GM11168 (cell line): ENCODE measurements around the gene STAC.
"Not testable (repeated sequence)": the region's sequence is repeated elsewhere in the genome, so short reads cannot be mapped to it uniquely, and the experiment has no call there.

Source experiments
- in situ Hi-C: fragments of 300-500 bp; cut with MboI; formaldehyde crosslinking; loops from one replicate; pipeline ENCODE4 v1.12.0; 2022; ENCODE audit warnings: low sequenced_read_pairs; ENCODE audit not compliant: unreplicated experiment

Gene STAC

DNA sequence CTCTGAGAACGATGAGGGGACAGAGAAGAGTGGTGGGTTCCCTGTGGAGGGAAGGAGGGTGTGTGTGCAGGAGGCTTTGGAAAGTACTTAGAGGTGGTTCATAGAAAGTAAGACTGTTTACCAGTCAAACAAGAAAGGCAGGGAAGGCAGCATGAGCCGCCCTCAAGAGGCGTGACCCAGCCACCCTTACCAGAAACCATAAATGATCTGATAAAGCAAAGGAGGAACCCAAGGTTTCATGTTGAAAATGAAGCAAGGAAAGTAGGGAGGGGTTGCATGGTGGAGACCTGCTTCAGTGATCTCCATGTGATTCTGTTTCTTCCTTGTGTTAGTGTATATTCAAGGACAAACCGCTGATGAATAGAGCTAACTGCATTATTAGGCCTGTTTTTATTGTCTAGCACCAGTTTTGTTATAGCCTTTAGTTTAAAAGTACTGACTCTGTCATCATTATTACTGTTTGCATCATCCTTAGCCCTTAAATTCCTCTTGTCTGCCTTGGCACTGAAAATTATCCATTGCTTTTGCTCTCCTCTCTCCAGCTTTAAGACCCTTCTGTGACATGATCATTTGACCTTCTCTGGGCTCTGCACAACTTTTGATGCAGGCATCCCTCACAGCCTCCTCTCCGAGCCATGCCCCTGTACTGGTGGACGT is 96.1 kb downstream of the STAC start:
- in situ Hi-C loops, result no loop called here

DNA sequence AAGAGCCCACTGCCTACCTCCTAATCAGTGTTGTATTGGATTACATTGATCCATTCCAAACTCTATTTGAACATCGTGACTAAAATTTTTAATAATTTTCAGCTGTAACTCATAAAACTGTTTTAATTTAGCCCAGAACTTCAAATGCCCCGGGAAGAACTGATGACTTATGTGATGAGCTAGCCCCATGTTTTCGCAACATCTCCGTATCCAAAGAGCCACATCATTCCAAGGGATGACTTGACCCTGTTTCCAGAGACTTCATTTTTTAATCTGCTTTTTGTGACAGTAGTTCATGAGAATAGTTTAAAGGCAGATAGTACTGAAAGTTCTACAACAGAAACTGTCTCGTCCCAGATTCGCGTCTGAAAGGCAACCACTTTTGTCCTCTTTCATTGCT is 97.4 kb downstream of the STAC start:
- in situ Hi-C loops, result no loop called here

DNA sequence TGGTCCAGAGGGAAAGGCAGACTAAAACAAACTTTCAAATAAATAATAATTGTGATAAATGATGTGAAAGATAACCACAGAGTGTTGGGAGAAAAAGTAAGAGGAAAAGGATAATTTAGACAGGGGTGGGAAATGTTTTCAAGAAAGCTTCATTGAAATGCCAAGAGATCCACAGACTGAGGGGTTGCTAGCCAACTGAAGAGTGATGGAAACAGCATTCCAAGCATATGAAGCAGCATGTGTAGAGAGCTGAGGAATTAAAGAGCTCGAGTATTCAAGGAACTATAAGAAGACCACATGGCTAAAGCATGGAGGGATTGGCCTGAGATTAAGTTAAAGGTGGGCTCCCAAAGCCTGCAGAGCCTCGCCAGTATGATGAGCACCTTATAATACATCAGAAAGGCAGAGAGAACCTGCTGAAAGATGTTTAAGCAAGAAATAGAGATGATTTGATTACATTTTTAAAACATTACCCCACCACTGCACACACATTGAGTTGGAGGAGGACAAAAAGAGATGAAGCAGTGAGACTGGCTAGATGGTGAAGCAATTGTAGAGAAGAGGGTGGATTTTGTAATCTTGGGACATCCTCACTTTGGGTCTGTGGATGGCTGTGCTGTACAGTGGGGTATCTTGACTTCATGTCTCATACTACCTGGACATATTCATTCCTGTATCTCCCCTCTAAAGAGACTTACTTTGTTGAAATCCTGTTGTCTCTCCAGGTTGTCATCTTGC is 100.8 kb downstream of the STAC start:
- in situ Hi-C loops, result no loop called here

DNA sequence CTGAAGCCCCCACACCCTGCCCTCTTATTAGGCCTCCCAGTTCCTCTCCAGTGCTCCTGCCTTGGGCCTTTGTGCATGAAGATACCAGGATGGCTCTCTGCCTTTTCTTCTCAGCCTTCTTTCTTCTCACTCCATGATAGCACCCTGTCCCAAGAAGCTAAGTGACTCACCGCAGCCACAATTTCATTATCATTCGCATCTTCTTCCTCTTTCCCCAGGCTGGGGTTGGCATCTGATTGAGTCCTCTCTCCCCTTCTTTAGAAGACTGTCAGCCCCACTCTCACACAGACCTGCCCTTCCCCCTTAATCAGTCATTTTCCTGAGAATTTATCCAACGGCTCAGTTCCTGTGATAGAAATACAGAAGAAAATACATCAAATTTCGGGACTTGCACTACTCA is 102.0 kb downstream of the STAC start:
- in situ Hi-C loops, result no loop called here

GRCh38 chr3:36482880-36483279 is 102.6 kb downstream of the STAC start:
- in situ Hi-C loops, result no loop called here

DNA sequence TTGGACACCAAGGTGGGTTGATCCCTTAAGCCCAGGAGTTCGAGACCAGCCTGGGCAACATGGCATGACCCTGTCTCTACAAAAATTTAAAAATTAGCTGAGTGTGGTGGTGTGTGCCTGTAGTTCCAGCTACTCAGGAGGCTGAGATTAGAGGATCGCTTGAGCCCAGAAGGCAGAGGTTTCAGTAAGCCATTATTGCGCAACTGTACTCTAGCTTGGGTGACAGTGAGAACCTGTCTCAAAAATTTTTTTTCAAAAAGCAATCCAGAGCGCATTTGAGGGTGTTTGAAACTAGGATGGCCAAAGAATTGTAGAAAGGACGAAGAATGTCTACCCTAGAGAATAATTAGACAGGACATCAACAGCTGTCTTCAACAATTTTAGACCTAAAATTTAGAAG is 103.4 kb downstream of the STAC start:
- in situ Hi-C loops, result no loop called here

- in situ Hi-C loops, result no loop called here
Measured at GRCh38 chr3:36484386-36484785, 104.1 kb downstream of the STAC start.

DNA sequence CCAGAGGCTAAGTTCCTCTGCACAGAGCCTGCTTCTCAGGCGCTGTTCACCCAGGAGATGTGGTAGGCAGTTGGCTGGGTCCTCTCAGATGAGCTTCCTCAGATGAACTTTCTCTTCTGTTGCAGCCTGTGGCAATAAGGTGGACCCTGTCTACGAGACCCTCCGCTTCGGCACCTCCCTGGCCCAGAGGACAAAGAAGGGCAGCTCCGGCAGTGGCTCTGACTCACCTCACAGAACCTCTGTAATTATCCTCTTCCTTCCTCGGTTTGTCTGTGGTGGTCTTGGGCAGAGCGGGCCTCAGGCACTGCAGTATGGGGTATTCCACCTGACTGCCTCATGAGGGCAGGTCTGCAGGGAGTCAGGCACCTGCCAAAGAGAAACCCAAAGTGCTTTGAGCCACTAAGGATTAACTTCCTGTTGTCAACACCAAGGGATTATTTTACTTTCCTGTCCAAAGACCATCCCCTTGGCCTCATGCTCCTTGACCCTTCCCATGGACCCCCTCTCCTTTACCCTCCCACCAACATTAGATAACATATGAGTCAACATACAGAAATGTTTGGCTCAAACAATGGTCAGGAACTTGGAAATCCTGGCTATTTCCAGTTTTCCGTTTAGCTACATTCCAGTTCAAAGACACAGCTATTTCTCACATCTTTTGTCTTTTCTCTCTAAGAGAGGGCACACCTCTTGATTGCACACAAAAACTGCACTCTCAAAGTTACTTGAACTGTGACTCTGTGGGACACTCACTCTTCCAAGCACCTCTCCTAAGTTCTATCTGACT is 105.9 kb downstream of the STAC start:
- in situ Hi-C loops, result no loop called here

- in situ Hi-C loops, result no loop called here
Measured at GRCh38 chr3:36487616-36488015, 107.3 kb downstream of the STAC start.

DNA sequence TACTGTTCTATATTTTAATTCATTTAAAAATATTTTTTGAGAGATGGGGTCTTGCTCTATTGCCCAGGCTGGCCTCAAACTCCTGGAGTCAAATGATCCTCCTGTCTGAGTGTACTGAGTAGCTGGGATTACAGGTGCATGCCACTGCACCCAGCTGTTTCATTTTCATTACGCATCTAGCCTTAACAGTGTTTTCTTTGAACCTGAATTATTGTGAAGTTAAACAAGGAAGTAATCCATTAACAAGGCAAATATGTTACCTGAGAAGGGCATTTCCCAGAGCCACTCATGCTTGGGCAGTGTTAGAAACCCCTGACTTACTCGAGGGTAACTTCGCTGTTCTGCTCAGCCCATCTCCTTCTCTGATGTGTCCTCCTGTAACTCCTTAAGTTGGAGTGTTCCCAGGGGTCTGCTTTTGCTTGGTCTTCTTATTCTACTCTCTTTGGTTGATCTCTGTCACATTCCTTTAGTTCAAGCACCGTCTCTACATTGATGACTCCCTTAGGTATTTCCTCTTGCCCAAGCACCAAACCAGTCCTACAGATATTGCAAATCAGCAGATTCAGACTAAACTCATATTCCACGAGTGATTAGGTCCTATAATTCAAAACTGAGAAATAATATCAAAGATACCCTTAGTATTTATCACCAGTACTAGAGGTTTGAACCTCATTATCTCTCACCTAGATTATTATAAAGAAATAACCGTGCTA is 107.9 kb downstream of the STAC start:
- in situ Hi-C loops, result no loop called here

DNA sequence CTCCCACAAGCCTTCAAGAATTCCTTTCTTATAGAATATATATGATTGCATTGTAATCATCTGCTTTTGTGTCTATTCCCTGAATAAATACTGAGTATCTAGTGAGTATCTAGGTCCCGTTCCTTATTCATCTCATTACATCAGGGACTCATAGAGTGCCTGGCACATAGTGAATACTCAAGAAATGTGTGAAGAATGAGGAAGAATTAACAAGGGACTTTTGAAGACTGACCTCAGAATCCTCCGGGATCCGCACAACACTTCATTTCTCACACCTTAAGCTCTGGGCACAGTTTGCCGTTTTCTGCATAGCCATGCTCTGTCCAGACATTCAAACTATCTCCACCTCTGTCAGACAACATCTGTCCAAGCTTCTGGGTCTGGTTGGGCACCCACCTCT is 108.8 kb downstream of the STAC start:
- in situ Hi-C loops, result no loop called here

DNA sequence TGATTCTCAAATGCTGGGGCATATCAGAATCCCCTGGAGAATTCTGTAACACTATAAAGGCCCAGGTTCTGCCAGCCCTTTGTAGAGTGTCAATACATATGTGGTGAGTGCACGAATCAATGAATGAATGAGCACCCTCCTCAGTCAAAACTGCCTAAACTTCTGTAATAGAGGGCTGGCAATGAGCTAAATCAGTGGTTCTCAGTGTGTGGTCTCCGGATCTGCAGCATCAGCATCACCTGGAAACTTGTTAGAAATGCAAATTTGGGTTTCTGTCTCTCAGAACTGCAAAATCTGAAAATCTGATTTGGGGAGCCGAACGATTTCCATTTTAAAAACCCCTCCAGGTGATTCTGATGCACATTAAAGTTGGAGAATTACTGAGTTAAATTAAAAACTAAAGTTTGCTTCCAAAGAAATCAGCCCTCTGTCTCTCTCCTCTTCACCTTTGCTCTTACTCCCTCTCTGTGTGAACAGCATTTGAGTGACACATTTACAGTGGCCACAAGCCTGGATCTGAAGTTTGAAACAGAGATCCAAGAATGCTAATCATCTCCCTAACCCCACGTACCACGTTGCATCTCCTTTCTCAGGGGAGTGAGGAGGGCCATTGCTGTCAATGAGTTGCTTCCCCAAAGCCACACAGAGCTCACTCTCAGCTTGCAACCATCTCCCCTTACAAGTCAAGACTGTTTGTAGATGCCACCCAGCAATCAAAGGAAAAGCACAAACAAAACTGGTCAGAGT is 109.5 kb downstream of the STAC start:
- in situ Hi-C loops, result no loop called here

DNA sequence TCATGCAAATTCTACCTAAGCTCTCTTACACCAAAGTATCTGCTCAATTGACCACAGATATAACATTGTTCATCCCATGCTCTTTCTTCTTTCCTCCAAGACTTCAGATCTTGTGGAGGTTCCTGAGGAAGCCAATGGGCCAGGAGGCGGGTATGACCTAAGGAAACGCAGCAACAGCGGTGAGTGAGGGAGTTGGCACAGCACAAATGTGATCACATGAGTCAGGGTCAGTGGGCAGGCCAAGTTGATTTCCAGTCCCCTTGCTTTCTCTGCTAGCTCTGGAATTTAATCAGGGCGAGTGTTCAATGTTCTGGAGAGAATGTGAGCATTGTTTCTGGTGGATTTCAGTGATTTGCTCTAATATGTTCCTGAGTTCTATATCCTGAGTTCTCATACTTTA is 112.7 kb downstream of the STAC start:
- in situ Hi-C loops, result no loop called here

- in situ Hi-C loops, result no loop called here
Measured at GRCh38 chr3:36494461-36495109, 114.3 kb downstream of the STAC start.

- in situ Hi-C loops, result no loop called here
Measured at GRCh38 chr3:36496684-36497633, 116.7 kb downstream of the STAC start.

DNA sequence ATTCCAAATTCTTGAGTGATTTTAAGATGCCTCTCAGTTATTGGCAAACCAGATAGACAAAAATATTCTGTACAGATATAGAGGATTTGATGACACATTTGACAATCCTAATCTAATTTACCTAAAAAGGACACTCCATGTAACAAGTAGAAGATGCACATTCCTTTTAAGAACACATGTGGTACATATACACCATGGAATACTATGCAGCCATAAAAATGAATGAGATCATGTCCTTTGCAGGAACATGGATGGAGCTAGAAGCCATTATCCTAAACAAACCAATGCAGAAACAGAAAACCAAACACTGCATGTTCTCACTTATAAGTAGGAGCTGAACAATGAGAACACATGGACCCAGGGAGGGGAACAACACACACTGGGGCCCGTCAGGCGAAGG is 119.7 kb downstream of the STAC start:
- in situ Hi-C loops, result not testable (repeated sequence)

DNA sequence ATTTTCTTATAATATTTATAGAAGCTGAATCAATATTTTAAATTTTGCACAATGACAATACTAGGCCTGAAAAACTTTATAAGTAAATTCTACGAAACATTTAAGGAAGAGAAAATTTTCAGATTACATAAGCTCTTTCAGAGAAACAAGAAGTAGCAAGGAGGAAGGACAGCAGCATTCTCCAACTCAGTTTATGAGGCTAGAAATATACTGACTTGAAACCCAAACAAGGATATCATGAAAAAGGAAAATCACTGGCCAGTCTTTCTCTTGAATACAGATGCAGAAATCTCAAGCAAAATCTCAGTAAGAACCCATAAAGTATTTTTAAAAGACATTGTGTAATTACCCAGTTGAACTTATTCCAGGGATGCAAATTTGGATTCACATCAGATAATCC is 121.3 kb downstream of the STAC start:
- in situ Hi-C loops, result no loop called here

- in situ Hi-C loops, result no loop called here
Measured at GRCh38 chr3:36505393-36505792, 125.1 kb downstream of the STAC start.
